ENCODE results near the gene SLAMF9. TPM values are rescaled to one million over a fixed set of nuclear protein-coding genes. Genes with fewer than 3 reads are reported as not detected.

Gene SLAMF9
- total RNA-seq, 1 experiment from 2014 or later: not detected

DNA sequence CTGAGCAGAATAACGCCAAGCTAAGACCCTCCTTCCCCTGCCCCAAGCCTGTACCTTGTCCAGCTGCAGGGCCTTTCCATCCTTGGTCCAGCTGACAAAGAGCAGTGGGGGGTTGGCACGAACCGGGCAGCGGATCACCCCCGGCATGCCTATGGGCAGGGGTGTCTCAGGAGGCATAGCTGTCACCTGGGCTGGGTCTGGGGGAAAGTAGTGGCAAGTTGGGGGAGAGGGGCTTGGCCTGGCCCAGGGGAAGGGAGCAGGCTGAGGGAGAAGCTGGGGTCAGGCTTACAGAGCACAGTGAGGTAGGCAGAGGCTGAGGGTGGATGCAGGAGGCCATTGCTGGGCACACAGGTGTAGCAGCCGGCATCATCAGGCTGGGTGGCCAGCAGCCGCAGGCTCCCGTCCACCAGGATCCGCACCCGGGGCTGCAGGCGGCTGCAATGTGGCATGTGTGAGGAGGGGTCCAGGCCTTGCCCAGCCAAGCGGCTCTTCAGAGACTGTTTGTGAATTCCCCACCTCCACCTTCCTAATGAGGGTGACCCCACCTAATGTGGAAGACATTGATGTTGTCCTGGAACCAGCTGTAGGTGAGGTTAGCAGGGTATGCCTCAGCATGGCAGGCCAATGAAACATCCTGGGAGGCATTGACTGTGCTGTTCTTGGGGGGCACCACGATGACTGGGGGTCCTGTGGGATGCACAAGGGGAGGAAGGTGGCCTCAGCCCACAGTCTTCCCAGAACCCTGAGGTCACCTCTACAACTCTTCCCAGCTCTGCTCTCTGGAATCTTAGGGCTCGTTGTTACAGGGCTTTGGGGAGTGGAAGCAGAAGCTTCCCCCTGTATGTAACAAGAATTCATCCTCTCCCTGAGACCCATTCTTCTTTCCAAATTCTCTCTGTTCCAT is 19.6 kb downstream of the SLAMF9 start:
- peaks cover 3 to 15% of the 10 kb centered on the region in 2 experiments for H3K4me1 ChIP-seq (ENCODE audit: control insufficient read depth in 1 of 2, insufficient read depth in 2 of 2, low read length in 2 of 2)
- H3K9me3 ChIP-seq (ENCODE audit: control insufficient read depth in 1 of 2, insufficient read depth in 1 of 2, low read depth in 1 of 2, low read length in 2 of 2): no peaks in the 10 kb centered on the region
- H3K79me2 ChIP-seq (ENCODE audit: insufficient read depth, low read length): no peaks in the 10 kb centered on the region
- intact Hi-C loops (cut with micrococcal nuclease): no loop called here
- BruUV-seq (replicated peaks): no TSS peak
- POLR2A ChIA-PET: no interaction called here
- no peak overlapping the region for H3K9ac ChIP-seq (ENCODE audit: low read length)
- ATAC-seq (no peak), DNase-seq (ENCODE audit: low read depth, low spot score) (no peak)
- no peak overlapping the region for H3K4me3 ChIP-seq (replicated peaks in 1 of 2; ENCODE audit: low read depth in 1 of 2, low read length in 2 of 2)
- TF ChIP-seq, protein P1, sequence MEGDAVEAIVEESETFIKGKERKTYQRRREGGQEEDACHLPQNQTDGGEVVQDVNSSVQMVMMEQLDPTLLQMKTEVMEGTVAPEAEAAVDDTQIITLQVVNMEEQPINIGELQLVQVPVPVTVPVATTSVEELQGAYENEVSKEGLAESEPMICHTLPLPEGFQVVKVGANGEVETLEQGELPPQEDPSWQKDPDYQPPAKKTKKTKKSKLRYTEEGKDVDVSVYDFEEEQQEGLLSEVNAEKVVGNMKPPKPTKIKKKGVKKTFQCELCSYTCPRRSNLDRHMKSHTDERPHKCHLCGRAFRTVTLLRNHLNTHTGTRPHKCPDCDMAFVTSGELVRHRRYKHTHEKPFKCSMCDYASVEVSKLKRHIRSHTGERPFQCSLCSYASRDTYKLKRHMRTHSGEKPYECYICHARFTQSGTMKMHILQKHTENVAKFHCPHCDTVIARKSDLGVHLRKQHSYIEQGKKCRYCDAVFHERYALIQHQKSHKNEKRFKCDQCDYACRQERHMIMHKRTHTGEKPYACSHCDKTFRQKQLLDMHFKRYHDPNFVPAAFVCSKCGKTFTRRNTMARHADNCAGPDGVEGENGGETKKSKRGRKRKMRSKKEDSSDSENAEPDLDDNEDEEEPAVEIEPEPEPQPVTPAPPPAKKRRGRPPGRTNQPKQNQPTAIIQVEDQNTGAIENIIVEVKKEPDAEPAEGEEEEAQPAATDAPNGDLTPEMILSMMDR (IDR thresholded peaks at IDR 0.05 in 2 of 3, conservative IDR thresholded peaks at IDR 0.05 in 1 of 3; ENCODE audit: borderline replicate concordance in 1 of 3, insufficient read depth in 1 of 3, low read depth in 2 of 3, low read length in 2 of 3): no peak
- TF ChIP-seq ELF1 (IDR thresholded peaks at IDR 0.05; ENCODE audit: borderline replicate concordance, low read depth) (no peak), SP1 (IDR thresholded peaks at IDR 0.05; ENCODE audit: low read depth) (no peak), FOSL1 (IDR thresholded peaks at IDR 0.05; ENCODE audit: low read depth) (no peak), CEBPB (IDR thresholded peaks at IDR 0.05; ENCODE audit: low read depth) (no peak)
- no peak overlapping the region for H2AFZ ChIP-seq (ENCODE audit: low read depth, low read length, poor library complexity, severe bottlenecking)
- CTCF ChIA-PET: interaction anchor here (10.1 kb wide), 1 partner anchor 72 kb away, joined by 170 read pairs; no protein-coding TSS in a partner anchor
- no peaks in the 10 kb centered on the region for H3K27me3 ChIP-seq (ENCODE audit: insufficient read depth, low read length)
- no peaks in the 10 kb centered on the region for H4K20me1 ChIP-seq (ENCODE audit: insufficient read depth)
- no peaks in the 10 kb centered on the region for H3K9me2 ChIP-seq (ENCODE audit: insufficient read depth)
- H3K4me2 ChIP-seq (ENCODE audit: low read length): no peak overlapping the region
- no peak overlapping the region for H3K27ac ChIP-seq (ENCODE audit: low read depth, low read length)
- RAD21 ChIA-PET (ENCODE audit: low non-redundant PET in 1 of 2, low total read pairs in 2 of 2, uncharacterized antibody in 2 of 2, unreplicated experiment in 2 of 2): interaction anchor here in 1 of 2 experiments (1.2 to 1.9 kb wide), 3 partner anchors 72 to 73 kb away, joined by 3 to 5 read pairs (median 4); no protein-coding TSS in a partner anchor
- peaks cover 0 to 2% of the 10 kb centered on the region in 2 experiments; a peak in 1 of 4 replicates for H3K36me3 ChIP-seq (ENCODE audit: control insufficient read depth in 1 of 2, insufficient read depth in 2 of 2, low read length in 2 of 2)

DNA sequence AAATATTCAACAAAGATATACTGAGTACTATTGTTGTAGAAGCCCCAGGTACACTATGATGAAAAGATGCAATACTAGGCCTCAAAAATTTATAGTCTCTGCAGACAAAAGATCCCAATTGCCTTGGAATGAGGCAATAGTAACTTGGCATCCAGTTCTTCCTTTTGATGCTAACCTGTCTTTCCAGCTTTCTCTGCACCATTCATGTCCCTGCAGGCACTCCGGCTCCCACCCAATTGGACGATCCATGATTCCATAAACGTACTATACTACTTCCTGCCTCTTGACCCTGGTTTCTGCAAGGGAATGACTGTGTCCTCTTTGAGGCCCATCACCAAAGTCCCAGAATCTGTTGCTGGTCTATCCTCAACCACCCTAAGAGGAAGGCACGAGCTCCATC is 20.7 kb downstream of the SLAMF9 start:
- no TSS peak for BruUV-seq (replicated peaks)
- ChIA-PET CTCF (interaction anchor here (10.1 kb wide), 1 partner anchor 73 kb away, joined by 170 read pairs; no protein-coding TSS in a partner anchor), POLR2A (no interaction called here), RAD21 (ENCODE audit: low non-redundant PET in 1 of 2, low total read pairs in 2 of 2, uncharacterized antibody in 2 of 2, unreplicated experiment in 2 of 2) (interaction anchor here in 1 of 2 experiments (1.2 to 1.4 kb wide), 2 partner anchors 73 to 74 kb away, joined by 3 to 4 read pairs; no protein-coding TSS in a partner anchor)
- H3K27ac ChIP-seq (ENCODE audit: low read depth, low read length): no peak overlapping the region
- DNase-seq (ENCODE audit: low read depth, low spot score): no peak
- ATAC-seq: no peak
- no peak overlapping the region for H3K9ac ChIP-seq (ENCODE audit: low read length)
- peaks cover 3 to 15% of the 10 kb centered on the region in 2 experiments for H3K4me1 ChIP-seq (ENCODE audit: control insufficient read depth in 1 of 2, insufficient read depth in 2 of 2, low read length in 2 of 2)
- peaks cover 0 to 2% of the 10 kb centered on the region in 2 experiments; a peak in 1 of 4 replicates for H3K36me3 ChIP-seq (ENCODE audit: control insufficient read depth in 1 of 2, insufficient read depth in 2 of 2, low read length in 2 of 2)
- H3K79me2 ChIP-seq (ENCODE audit: insufficient read depth, low read length): no peaks in the 10 kb centered on the region
- intact Hi-C loops (cut with micrococcal nuclease): no loop called here
- H4K20me1 ChIP-seq (ENCODE audit: insufficient read depth): no peaks in the 10 kb centered on the region
- H3K9me2 ChIP-seq (ENCODE audit: insufficient read depth): no peaks in the 10 kb centered on the region
- H3K9me3 ChIP-seq (ENCODE audit: control insufficient read depth in 1 of 2, insufficient read depth in 1 of 2, low read depth in 1 of 2, low read length in 2 of 2): no peaks in the 10 kb centered on the region
- H3K4me2 ChIP-seq (ENCODE audit: low read length): no peak overlapping the region
- no peak overlapping the region for H3K4me3 ChIP-seq (replicated peaks in 1 of 2; ENCODE audit: low read depth in 1 of 2, low read length in 2 of 2)
- no peak overlapping the region for H2AFZ ChIP-seq (ENCODE audit: low read depth, low read length, poor library complexity, severe bottlenecking)
- no peaks in the 10 kb centered on the region for H3K27me3 ChIP-seq (ENCODE audit: insufficient read depth, low read length)
- no peak for TF ChIP-seq CEBPB (IDR thresholded peaks at IDR 0.05; ENCODE audit: low read depth)
- no peak for TF ChIP-seq ZFX (IDR thresholded peaks at IDR 0.05)
- no peak for TF ChIP-seq ELF1 (IDR thresholded peaks at IDR 0.05; ENCODE audit: borderline replicate concordance, low read depth)
- no peak for TF ChIP-seq YY1 (IDR thresholded peaks at IDR 0.05; ENCODE audit: extremely low read depth, insufficient replicate concordance, low read depth, low read length)
- TF ChIP-seq RAD21 (IDR thresholded peaks at IDR 0.05; ENCODE audit: low read depth): no peak
- TF ChIP-seq, protein P2, sequence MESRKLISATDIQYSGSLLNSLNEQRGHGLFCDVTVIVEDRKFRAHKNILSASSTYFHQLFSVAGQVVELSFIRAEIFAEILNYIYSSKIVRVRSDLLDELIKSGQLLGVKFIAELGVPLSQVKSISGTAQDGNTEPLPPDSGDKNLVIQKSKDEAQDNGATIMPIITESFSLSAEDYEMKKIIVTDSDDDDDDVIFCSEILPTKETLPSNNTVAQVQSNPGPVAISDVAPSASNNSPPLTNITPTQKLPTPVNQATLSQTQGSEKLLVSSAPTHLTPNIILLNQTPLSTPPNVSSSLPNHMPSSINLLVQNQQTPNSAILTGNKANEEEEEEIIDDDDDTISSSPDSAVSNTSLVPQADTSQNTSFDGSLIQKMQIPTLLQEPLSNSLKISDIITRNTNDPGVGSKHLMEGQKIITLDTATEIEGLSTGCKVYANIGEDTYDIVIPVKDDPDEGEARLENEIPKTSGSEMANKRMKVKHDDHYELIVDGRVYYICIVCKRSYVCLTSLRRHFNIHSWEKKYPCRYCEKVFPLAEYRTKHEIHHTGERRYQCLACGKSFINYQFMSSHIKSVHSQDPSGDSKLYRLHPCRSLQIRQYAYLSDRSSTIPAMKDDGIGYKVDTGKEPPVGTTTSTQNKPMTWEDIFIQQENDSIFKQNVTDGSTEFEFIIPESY (IDR thresholded peaks at IDR 0.05; ENCODE audit: extremely low read depth, insufficient replicate concordance, low read length): no peak
- TF ChIP-seq EZH2phosphoT487 (IDR thresholded peaks at IDR 0.05; ENCODE audit: borderline replicate concordance): no peak
- TF ChIP-seq, protein P1 (IDR thresholded peaks at IDR 0.05 in 2 of 3, conservative IDR thresholded peaks at IDR 0.05 in 1 of 3; ENCODE audit: borderline replicate concordance in 1 of 3, insufficient read depth in 1 of 3, low read depth in 2 of 3, low read length in 2 of 3): no peak
